Breast epithelium (tissue), 4 donors: ENCODE data around the gene MBP. TPM values are rescaled to one million over a fixed set of nuclear protein-coding genes. Genes with fewer than 3 reads are reported as not detected.

Source experiments
- DNase-seq, 2 donors: peaks; one replicate each; pipeline ENCODE4 v3.0.0-alpha.2; 2019; ENCODE audit warnings: low spot score in 2 of 2
- H3K27ac ChIP-seq, 2 donors: fragments of 200-600 bp; sonication (generic) in 1 of 2; one replicate each; pipeline ENCODE4 v1.5.1; 2016 to 2019; ENCODE audit warnings: mild to moderate bottlenecking in 1 of 2
- H3K27me3 ChIP-seq, 2 donors: fragments of 200-600 bp; sonication (generic) in 1 of 2; one replicate each; pipeline versions ENCODE4 v1.5.1 to v1.6.0; 2017 to 2019; ENCODE audit warnings: control low read depth in 1 of 2, mild to moderate bottlenecking in 1 of 2
- H3K36me3 ChIP-seq: fragments of 200-600 bp; one replicate; pipeline ENCODE4 v1.5.1; 2019
- H3K4me1 ChIP-seq, 2 donors: fragments of 200-600 bp; sonication (generic); one replicate each; pipeline ENCODE4 v1.5.1; 2016 to 2019; ENCODE audit warnings: control low read depth in 1 of 2
- H3K4me3 ChIP-seq, 3 donors: fragments of 200-600 bp; sonication (generic); 1 replicate in 2 of 3; 2 replicates in 1 of 3; pipeline ENCODE4 v1.5.1; 2016 to 2019; ENCODE audit warnings: mild to moderate bottlenecking in 3 of 3, moderate library complexity in 2 of 3
- H3K9me3 ChIP-seq, 2 donors: fragments of 200-600 bp; sonication (generic) in 1 of 2; one replicate each; pipeline ENCODE4 v1.5.1; 2016 to 2019; ENCODE audit warnings: control low read depth in 1 of 2
- POLR2A ChIP-seq: fragments of 450-650 bp; IDR thresholded peaks from one replicate; pipeline ENCODE4 v1.6.1; 2016; ENCODE audit warnings: antibody characterized with exemption, mild to moderate bottlenecking, moderate library complexity
- POLR2AphosphoS5 ChIP-seq, 3 donors: sonication (generic); formaldehyde crosslinking; IDR thresholded peaks; one replicate each; pipeline ENCODE4 v1.6.1; 2017; ENCODE audit warnings: antibody characterized with exemption in 3 of 3
- intact Hi-C: fragments of 100-400 bp; cut with DNase I; formaldehyde crosslinking; loops from one replicate; pipeline ENCODE4 v1.15.1; 2023; ENCODE audit warnings: low total_unique reads
- total RNA-seq, 3 donors: library from RNA; depleted of rRNA; stranded (reverse); fragments of >200 nt; gene quantifications; one replicate each; pipeline ENCODE4 v1.1.0, GENCODE V29; 2016
- TF ChIP-seq, protein P1 (sequence below), 3 donors: fragments of 450-650 bp; IDR thresholded peaks; one replicate each; pipeline ENCODE4 v1.5.1; 2016 to 2017; ENCODE audit warnings: antibody characterized with exemption in 3 of 3, mild to moderate bottlenecking in 3 of 3, moderate library complexity in 3 of 3

The MBP gene
- total RNA-seq, 3 donors from 2014 or later: 27.2 to 46.2 (median 32.4) TPM

GRCh38 chr18:76960528-76961035 is 172.0 kb downstream of the MBP start:
- Histone ChIP-seq H3K9me3 (no peaks in the 10 kb centered on the region), H3K4me1 (no peaks in the 10 kb centered on the region), H3K36me3 (no peaks in the 10 kb centered on the region), H3K27ac (no peak overlapping the region), H3K27me3 (no peaks in the 10 kb centered on the region), H3K4me3 (no peak overlapping the region)
- no peak for TF ChIP-seq POLR2A
- TF ChIP-seq, protein P1, sequence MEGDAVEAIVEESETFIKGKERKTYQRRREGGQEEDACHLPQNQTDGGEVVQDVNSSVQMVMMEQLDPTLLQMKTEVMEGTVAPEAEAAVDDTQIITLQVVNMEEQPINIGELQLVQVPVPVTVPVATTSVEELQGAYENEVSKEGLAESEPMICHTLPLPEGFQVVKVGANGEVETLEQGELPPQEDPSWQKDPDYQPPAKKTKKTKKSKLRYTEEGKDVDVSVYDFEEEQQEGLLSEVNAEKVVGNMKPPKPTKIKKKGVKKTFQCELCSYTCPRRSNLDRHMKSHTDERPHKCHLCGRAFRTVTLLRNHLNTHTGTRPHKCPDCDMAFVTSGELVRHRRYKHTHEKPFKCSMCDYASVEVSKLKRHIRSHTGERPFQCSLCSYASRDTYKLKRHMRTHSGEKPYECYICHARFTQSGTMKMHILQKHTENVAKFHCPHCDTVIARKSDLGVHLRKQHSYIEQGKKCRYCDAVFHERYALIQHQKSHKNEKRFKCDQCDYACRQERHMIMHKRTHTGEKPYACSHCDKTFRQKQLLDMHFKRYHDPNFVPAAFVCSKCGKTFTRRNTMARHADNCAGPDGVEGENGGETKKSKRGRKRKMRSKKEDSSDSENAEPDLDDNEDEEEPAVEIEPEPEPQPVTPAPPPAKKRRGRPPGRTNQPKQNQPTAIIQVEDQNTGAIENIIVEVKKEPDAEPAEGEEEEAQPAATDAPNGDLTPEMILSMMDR (IDR thresholded peaks at IDR 0.05): no peak
- DNase-seq: no peak
- intact Hi-C loops: no loop called here

DNA sequence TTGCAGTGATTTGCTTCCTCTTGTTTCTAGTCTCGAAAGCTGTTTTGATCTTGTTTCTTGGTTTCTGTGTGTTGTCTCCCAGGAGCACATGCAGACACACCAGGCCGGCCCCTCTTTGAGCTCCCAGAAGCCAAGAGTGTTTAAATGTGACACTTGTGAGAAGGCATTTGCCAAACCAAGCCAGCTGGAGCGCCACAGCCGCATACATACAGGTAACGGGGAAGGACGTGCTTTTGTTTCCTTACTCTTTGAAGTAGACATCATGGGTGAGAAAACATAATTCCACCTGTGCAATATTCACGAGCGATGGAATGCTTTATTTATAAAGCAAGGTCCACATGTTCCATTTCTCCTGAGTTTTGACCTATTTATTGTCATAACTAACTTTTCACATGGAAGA is 173.0 kb downstream of the MBP start:
- intact Hi-C loops: no loop called here
- no peak for DNase-seq
- Histone ChIP-seq H3K27me3 (no peaks in the 10 kb centered on the region), H3K4me3 (no peak overlapping the region), H3K36me3 (no peaks in the 10 kb centered on the region), H3K4me1 (no peaks in the 10 kb centered on the region), H3K9me3 (no peaks in the 10 kb centered on the region), H3K27ac (no peak overlapping the region)
- TF ChIP-seq POLR2A: no peak
- no peak for TF ChIP-seq POLR2AphosphoS5 (IDR thresholded peaks at IDR 0.05)
- TF ChIP-seq, protein P1 (IDR thresholded peaks at IDR 0.05): no peak

GRCh38 chr18:76958692-76959341 is 173.8 kb downstream of the MBP start:
- TF ChIP-seq POLR2A (no peak), POLR2AphosphoS5 (IDR thresholded peaks at IDR 0.05) (no peak)
- TF ChIP-seq, protein P1 (IDR thresholded peaks at IDR 0.05): no peak
- Histone ChIP-seq H3K27me3 (no peaks in the 10 kb centered on the region), H3K4me1 (no peaks in the 10 kb centered on the region), H3K36me3 (no peaks in the 10 kb centered on the region), H3K4me3 (no peak overlapping the region), H3K9me3 (no peaks in the 10 kb centered on the region), H3K27ac (no peak overlapping the region)
- intact Hi-C loops: no loop called here
- DNase-seq: no peak

GRCh38 chr18:76957384-76958355 is 174.9 kb downstream of the MBP start:
- intact Hi-C loops: no loop called here
- no peaks in the 10 kb centered on the region for H3K36me3 ChIP-seq

More at GRCh38 chr18:76957384-76958355, 174.9 kb downstream of the MBP start:
- TF ChIP-seq, protein P1 (IDR thresholded peaks at IDR 0.05): no peak
- TF ChIP-seq POLR2AphosphoS5 (IDR thresholded peaks at IDR 0.05) (no peak), POLR2A (no peak)
- no peaks in the 10 kb centered on the region for H3K9me3 ChIP-seq
- DNase-seq: no peak
- H3K27ac ChIP-seq: no peak overlapping the region
- H3K27me3 ChIP-seq: no peaks in the 10 kb centered on the region
- H3K4me3 ChIP-seq: no peak overlapping the region
- peaks cover 0 to 4% of the 10 kb centered on the region in 2 donors for H3K4me1 ChIP-seq
